Stimulated activated CD4-positive, alpha-beta T cell treated with anti-CD3 and anti-CD28 coated beads, Interleukin-4, amount 100 ng/mL, for 48 hours (primary cell): ENCODE results near the gene P2RY6.

ENCODE experiments used
- DNase-seq, 2 donors: peaks; one replicate each; pipeline ENCODE4 v3.0.0-alpha.2; 2020; ENCODE audit warnings: low read depth in 2 of 2

P2RY6 gene

GRCh38 chr11:73315293-73316020, 43.3 kb downstream of the P2RY6 start:
- no peak for DNase-seq

- no peak for DNase-seq
Measured at GRCh38 chr11:73316422-73316821, 44.3 kb downstream of the P2RY6 start.

GRCh38 chr11:73317373-73317772, 45.2 kb downstream of the P2RY6 start:
- no peak for DNase-seq

- no peak for DNase-seq
Measured at GRCh38 chr11:73317803-73318202, 45.7 kb downstream of the P2RY6 start.

- DNase-seq: no peak
Measured at GRCh38 chr11:73318501-73319011, 46.4 kb downstream of the P2RY6 start.

- no peak for DNase-seq
Measured at GRCh38 chr11:73320763-73321603, 48.8 kb downstream of the P2RY6 start.

- DNase-seq: no peak
Measured at GRCh38 chr11:73321604-73322381, 49.7 kb downstream of the P2RY6 start.

GRCh38 chr11:73322382-73323306, 50.5 kb downstream of the P2RY6 start:
- no peak for DNase-seq

GRCh38 chr11:73323464-73323863, 51.3 kb downstream of the P2RY6 start:
- DNase-seq: no peak

GRCh38 chr11:73324116-73324515, 52.0 kb downstream of the P2RY6 start:
- DNase-seq: no peak

GRCh38 chr11:73324665-73325035, 52.5 kb downstream of the P2RY6 start:
- no peak for DNase-seq

GRCh38 chr11:73325036-73325981, 53.2 kb downstream of the P2RY6 start:
- DNase-seq: no peak

- DNase-seq: no peak
Measured at GRCh38 chr11:73326929-73327811, 55.0 kb downstream of the P2RY6 start.

GRCh38 chr11:73327812-73328364, 55.8 kb downstream of the P2RY6 start:
- no peak for DNase-seq

- no peak for DNase-seq
Measured at GRCh38 chr11:73330569-73331093, 58.5 kb downstream of the P2RY6 start.

- DNase-seq: no peak
Measured at GRCh38 chr11:73331138-73331916, 59.2 kb downstream of the P2RY6 start.

- no peak for DNase-seq
Measured at GRCh38 chr11:73333173-73333572, 61.0 kb downstream of the P2RY6 start.
